Stimulated activated CD8-positive, alpha-beta memory T cell treated with anti-CD3 and anti-CD28 coated beads, Interleukin-7, amount 100 ng/mL, for 24 hours (primary cell): Measurements from ENCODE around the gene INSM1.

Source experiments
- DNase-seq: peaks from one replicate; pipeline ENCODE4 v3.0.0-alpha.2; 2020; ENCODE audit warnings: low read depth

Gene INSM1

GRCh38 chr20:20393207-20394120 is 25.6 kb downstream of the INSM1 start:
- DNase-seq, result no peak

- no peak for DNase-seq
Observed at GRCh38 chr20:20395087-20395486, 27.2 kb downstream of the INSM1 start.

GRCh38 chr20:20395903-20396568 is 28.1 kb downstream of the INSM1 start:
- DNase-seq, result no peak

GRCh38 chr20:20396794-20397193 is 28.9 kb downstream of the INSM1 start:
- DNase-seq, result no peak

- DNase-seq, result no peak
Observed at GRCh38 chr20:20398123-20398522, 30.2 kb downstream of the INSM1 start.

- DNase-seq, result no peak
Observed at GRCh38 chr20:20399531-20400500, 31.9 kb downstream of the INSM1 start.

- no peak for DNase-seq
Observed at GRCh38 chr20:20401991-20402390, 34.1 kb downstream of the INSM1 start.

- DNase-seq, result no peak
Observed at GRCh38 chr20:20404633-20405032, 36.7 kb downstream of the INSM1 start.

GRCh38 chr20:20405623-20406022 is 37.7 kb downstream of the INSM1 start:
- no peak for DNase-seq

GRCh38 chr20:20406306-20406705 is 38.4 kb downstream of the INSM1 start:
- DNase-seq, result no peak

- no peak for DNase-seq
Observed at GRCh38 chr20:20407891-20408805, 40.2 kb downstream of the INSM1 start.

- no peak for DNase-seq
Observed at GRCh38 chr20:20409331-20409730, 41.4 kb downstream of the INSM1 start.

GRCh38 chr20:20410678-20411077 is 42.8 kb downstream of the INSM1 start:
- no peak for DNase-seq

GRCh38 chr20:20411402-20411801 is 43.5 kb downstream of the INSM1 start:
- no peak for DNase-seq

GRCh38 chr20:20411836-20412235 is 43.9 kb downstream of the INSM1 start:
- no peak for DNase-seq

- no peak for DNase-seq
Observed at GRCh38 chr20:20412750-20413149, 44.8 kb downstream of the INSM1 start.

GRCh38 chr20:20413810-20414281 is 45.9 kb downstream of the INSM1 start:
- no peak for DNase-seq

- no peak for DNase-seq
Observed at GRCh38 chr20:20414640-20415220, 46.8 kb downstream of the INSM1 start.

- no peak for DNase-seq
Observed at GRCh38 chr20:20415321-20415720, 47.4 kb downstream of the INSM1 start.

- DNase-seq, result no peak
Observed at GRCh38 chr20:20417876-20418676, 50.2 kb downstream of the INSM1 start.
